Colon (tissue), 2 donors: ENCODE results near the gene CNPY1.
"Not testable (repeated sequence)": the region's sequence is repeated elsewhere in the genome, so short reads cannot be mapped to it uniquely, and the experiment has no call there.

Experiments
- FAIRE-seq: peaks from 2 replicates; lab custom pipeline; 2012; peaks lifted over from hg19 to GRCh38; lab: Jason Lieb, UNC
- donor health status: control.
- donor health status: control.

The CNPY1 gene

DNA sequence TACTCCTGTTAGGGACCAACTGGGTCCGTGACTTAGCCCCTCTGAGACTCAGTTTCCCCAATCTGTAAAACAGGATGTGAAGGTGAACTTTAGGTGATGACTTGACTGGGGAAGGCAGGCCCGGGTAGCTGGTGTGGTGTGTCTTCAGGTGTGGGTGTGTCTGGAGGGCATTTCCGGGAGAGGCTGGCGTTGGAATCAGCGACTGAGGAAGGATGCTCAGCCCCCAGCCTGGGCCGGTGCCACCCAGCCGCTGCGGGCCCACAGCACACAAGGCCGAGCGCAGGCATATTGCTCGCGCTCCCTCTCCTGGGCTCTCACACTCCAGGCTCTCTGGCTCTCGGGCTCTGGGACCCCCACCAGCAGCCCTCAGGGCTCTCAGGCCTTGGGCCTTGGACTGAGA lies 31.7 kb upstream of the CNPY1 start:
- no peak for FAIRE-seq

DNA sequence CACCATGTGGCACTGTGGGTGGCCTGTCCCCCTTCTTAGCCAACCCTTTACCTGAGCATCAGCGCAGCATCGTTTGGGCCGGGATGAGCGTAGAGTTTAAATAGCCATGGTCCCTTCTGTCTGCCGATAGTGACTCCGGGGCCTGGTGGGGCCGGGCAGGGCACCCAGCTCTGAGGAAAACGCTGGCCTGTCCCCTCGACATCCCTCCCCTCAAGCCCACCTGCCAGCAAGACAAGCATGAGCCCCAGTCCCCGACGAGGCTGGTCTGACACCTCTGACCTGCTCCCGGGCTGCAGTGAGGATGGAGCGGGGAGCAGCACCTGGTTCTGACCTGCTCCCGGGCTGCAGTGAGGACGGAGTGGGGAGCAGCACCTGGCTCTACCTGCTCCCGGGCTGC lies 31.1 kb upstream of the CNPY1 start:
- no peak for FAIRE-seq

DNA sequence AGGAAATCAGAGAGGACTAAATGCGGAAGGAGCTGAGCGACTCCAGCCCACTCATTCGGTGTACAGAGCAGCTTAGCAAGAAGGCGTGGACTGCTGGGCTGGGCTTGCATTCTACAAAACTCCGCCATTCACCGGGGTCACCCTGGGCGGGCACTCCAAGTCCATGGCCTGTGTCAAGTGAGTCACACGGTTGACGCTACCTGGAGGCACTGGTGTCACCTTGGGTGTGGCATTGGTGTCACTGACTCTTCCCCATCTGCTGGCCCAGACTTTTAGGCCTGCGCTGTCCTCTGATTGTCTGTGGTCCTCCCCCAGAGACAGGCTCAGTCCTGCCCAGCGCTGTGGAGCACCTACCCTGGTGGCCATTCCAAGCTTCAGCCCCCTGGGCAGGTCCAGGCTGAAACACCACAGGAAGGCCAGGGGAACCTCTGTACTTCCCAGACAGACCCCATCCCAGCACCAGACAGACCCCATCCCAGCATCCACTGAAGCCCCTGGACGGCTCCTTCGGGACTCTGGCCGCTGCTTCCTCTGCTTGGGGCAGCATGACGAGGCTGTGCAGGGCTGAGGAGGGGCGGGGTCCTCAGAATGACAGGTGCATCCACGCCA lies 30.6 kb upstream of the CNPY1 start:
- FAIRE-seq, result no peak

- no peak for FAIRE-seq
These were observed 30.1 kb upstream of the CNPY1 start for GRCh38 chr7:155576416-155576815.

GRCh38 chr7:155574556-155575290 lies 28.4 kb upstream of the CNPY1 start:
- no peak for FAIRE-seq

GRCh38 chr7:155571581-155572345 lies 25.4 kb upstream of the CNPY1 start:
- no peak for FAIRE-seq

DNA sequence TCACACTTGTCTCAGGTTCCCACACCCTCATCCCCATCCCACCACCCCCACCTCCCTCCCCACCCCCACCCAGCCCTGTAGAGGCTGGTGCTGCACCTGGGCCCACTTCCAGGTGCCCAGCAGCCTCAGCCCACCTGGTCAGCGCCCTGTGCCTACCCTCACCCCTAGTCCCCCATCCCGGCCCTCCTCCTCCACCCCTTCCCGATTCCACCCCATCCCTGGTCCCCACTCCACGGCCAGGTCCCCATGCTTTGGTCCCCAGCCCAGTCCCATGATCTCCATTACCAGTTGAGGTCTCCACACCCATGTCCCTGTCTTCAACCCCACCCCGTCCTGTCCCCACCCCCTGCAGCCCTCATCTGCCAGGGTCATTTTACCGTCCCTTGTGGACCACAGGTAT lies 24.6 kb upstream of the CNPY1 start:
- FAIRE-seq, result no peak

- no peak for FAIRE-seq
These were observed 24.0 kb upstream of the CNPY1 start for GRCh38 chr7:155570171-155570958.

DNA sequence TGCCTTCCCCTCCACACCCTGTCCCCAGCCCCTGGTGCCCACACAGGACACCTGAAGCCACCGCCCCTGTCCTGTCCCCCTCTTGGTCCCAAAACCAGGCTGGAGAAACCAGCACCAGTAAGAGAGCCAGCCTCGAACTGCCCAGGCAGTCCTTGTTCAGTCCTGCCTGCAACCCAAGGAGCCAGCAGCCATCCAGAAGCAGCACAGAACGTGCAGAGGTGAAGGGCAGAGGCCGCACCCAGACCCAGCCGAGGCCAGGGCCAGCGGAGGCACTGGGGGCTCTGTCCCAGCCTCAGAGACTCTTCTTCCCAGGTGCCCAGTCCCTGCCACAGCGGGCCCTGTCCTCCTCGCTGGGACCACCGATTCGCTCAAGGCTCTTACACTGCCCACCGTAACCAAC lies 23.3 kb upstream of the CNPY1 start:
- no peak for FAIRE-seq

GRCh38 chr7:155568842-155569494 lies 22.6 kb upstream of the CNPY1 start:
- FAIRE-seq, result no peak

DNA sequence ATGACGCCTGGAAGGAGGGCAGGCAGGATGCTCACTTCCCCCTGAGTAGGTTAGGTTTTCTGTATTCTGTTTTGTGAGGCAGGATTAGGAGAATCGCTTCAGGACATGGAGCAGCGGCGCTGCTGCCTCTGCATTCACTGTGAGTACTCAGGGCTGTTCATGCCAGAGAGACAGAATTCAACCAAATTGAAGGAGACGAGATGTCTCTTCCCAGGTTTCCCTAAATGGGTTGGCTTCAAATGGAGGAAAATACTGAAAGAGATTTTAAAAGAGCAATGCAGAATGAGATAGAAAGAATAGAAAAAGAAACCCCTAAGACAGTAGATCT lies 21.9 kb upstream of the CNPY1 start:
- FAIRE-seq, result no peak

GRCh38 chr7:155567646-155568332 lies 21.4 kb upstream of the CNPY1 start:
- FAIRE-seq, result no peak

DNA sequence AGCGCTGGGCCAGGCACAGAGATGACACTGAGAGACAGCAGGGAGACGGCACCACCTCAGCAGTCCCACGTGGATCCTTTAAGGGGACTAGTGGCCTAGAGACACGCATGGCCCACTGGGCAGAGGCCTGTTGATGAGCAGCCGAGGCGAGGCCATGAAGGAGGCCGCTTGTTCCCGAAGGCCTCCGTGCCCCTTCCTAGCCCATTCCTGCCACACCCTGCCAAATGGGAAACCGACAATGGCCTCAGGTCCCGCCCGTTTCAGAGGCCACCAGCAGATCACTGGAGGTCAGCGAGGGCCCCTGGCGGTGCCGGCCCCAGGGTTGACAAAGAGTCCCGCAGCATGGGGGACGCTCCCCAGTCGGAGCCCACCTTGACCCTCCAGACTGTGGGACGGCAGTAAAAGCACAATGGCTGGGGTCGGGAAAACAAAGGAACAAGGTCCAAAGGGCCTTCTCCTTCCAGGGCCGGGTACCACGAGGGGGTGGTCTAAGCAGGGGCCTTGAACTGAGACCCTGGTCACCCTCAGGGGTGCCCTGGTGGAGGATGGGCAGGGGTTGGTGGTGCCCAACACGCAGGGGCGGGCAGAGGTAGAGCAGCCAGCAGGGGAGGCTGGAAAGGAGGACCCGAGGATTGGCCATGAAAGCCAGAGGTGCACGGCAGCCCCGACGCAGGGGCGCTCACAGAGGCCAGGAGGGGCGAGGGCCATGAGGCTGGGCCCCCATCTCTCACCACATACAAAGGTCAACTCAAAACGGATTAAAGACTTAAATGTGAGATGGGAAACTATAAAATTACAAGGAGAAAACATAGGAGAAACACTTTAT lies 19.9 kb upstream of the CNPY1 start:
- FAIRE-seq, result no peak

- FAIRE-seq, result no peak
These were observed 19.2 kb upstream of the CNPY1 start for GRCh38 chr7:155565596-155565995.

DNA sequence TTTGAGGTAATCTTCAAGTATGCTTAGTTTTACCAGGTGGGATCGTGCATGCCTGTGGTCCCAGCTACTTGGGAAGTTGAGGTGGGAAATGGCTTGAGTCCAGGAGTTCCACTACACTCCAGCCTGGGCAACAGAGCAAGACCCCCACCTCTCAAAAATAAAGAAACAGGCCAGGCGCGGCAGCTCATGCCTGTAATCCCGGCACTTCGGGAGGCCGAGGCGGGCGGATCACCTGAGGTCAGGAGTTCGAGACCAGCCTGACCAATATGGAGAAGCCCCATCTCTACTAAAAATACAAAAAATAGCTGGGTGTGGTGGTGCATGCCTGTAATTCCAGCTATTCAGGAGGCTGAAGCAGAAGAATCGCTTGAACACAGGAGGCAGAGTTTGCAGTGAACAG lies 16.6 kb upstream of the CNPY1 start:
- not testable (repeated sequence) for FAIRE-seq

DNA sequence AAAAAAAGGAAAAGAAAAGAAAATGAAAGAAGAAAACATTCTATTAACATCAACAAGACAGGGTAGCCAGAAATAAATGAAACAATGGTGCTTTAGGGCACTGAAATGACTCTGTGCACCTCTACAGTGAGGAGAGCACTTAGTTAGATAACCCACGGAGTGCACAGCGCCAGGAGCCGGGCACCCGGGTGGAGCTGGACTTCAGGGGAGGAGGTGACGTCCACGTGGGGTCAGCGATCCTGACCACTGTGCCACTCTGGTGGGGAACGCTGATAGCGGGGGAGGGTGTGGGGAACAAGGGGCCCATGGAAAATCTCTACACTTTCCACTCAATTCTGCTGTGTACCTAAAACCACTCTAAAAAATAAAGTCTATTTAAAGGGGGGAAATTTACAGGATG lies 15.7 kb upstream of the CNPY1 start:
- no peak for FAIRE-seq

- no peak for FAIRE-seq
These were observed 14.8 kb upstream of the CNPY1 start for GRCh38 chr7:155560982-155561686.

- no peak for FAIRE-seq
These were observed 14.0 kb upstream of the CNPY1 start for GRCh38 chr7:155560196-155560885.

DNA sequence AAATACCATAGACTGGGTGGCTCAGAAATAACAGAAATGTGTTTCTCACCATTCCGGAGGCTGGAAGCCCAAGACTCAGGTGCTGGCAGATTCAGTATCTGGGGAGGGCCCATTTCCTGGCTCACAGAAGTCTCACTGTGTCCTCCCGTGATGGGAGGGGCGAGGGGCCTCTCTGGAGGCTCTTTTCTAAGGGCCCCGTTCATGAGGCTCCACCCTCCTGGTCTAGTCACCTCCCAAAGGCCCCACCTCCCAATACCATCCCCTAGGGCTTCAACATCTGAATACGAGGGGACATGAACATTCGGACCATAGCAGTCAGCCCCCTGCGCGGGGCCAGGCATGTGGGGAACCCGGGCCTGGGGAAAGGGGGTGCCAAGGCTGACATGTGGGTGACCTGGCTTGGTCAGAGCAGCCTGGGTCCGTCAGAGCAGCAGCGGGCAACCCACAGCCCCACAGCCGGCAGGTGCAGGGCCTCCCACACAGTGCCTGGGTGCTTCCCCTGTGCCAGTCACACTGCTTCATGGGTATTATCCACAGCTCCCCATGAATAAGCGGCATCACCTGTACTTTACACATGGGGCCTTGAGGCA lies 13.3 kb upstream of the CNPY1 start:
- FAIRE-seq, result no peak
